ENCODE results near the gene SLC15A3.

The SLC15A3 gene

GRCh38 chr11:60928563-60929001 lies 23.4 kb downstream of the SLC15A3 start:
- in situ Hi-C loops (cut with MboI; ENCODE audit: low sequenced_read_pairs, unreplicated experiment), result no loop called here
- no peak for DNase-seq (ENCODE audit: low spot score)

GRCh38 chr11:60927600-60927999 lies 24.4 kb downstream of the SLC15A3 start:
- TF ChIP-seq, protein P1, sequence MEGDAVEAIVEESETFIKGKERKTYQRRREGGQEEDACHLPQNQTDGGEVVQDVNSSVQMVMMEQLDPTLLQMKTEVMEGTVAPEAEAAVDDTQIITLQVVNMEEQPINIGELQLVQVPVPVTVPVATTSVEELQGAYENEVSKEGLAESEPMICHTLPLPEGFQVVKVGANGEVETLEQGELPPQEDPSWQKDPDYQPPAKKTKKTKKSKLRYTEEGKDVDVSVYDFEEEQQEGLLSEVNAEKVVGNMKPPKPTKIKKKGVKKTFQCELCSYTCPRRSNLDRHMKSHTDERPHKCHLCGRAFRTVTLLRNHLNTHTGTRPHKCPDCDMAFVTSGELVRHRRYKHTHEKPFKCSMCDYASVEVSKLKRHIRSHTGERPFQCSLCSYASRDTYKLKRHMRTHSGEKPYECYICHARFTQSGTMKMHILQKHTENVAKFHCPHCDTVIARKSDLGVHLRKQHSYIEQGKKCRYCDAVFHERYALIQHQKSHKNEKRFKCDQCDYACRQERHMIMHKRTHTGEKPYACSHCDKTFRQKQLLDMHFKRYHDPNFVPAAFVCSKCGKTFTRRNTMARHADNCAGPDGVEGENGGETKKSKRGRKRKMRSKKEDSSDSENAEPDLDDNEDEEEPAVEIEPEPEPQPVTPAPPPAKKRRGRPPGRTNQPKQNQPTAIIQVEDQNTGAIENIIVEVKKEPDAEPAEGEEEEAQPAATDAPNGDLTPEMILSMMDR (IDR thresholded peaks at IDR 0.05; ENCODE audit: borderline replicate concordance, control extremely low read depth, extremely low read depth, insufficient read depth, missing control alignments), result no peak
- no peak for DNase-seq (ENCODE audit: low spot score)
- in situ Hi-C loops (cut with MboI; ENCODE audit: low sequenced_read_pairs, unreplicated experiment), result no loop called here

More at GRCh38 chr11:60928563-60929001, 23.4 kb downstream of the SLC15A3 start:
- TF ChIP-seq, protein P1 (IDR thresholded peaks at IDR 0.05; ENCODE audit: borderline replicate concordance, control extremely low read depth, extremely low read depth, insufficient read depth, missing control alignments), result no peak

GRCh38 chr11:60927061-60927592 lies 24.8 kb downstream of the SLC15A3 start:
- in situ Hi-C loops (cut with MboI; ENCODE audit: low sequenced_read_pairs, unreplicated experiment), result no loop called here
- DNase-seq (ENCODE audit: low spot score), result no peak
- TF ChIP-seq, protein P1 (IDR thresholded peaks at IDR 0.05; ENCODE audit: borderline replicate concordance, control extremely low read depth, extremely low read depth, insufficient read depth, missing control alignments), result no peak

GRCh38 chr11:60926500-60926899 lies 25.5 kb downstream of the SLC15A3 start:
- TF ChIP-seq, protein P1 (IDR thresholded peaks at IDR 0.05; ENCODE audit: borderline replicate concordance, control extremely low read depth, extremely low read depth, insufficient read depth, missing control alignments), result no peak
- in situ Hi-C loops (cut with MboI; ENCODE audit: low sequenced_read_pairs, unreplicated experiment), result no loop called here
- no peak for DNase-seq (ENCODE audit: low spot score)

GRCh38 chr11:60925868-60926267 lies 26.1 kb downstream of the SLC15A3 start:
- DNase-seq (ENCODE audit: low spot score), result peak; percentile 38
- TF ChIP-seq, protein P1 (IDR thresholded peaks at IDR 0.05; ENCODE audit: borderline replicate concordance, control extremely low read depth, extremely low read depth, insufficient read depth, missing control alignments), result no peak
- in situ Hi-C loops (cut with MboI; ENCODE audit: low sequenced_read_pairs, unreplicated experiment), result no loop called here

- peak; percentile 50 for DNase-seq (ENCODE audit: low spot score)
- TF ChIP-seq, protein P1 (IDR thresholded peaks at IDR 0.05; ENCODE audit: borderline replicate concordance, control extremely low read depth, extremely low read depth, insufficient read depth, missing control alignments), result no peak
- in situ Hi-C loops (cut with MboI; ENCODE audit: low sequenced_read_pairs, unreplicated experiment), result no loop called here
Measured at GRCh38 chr11:60924906-60925853, 26.8 kb downstream of the SLC15A3 start.
